Measurements from ENCODE around the gene SH3GL1. TPM values are rescaled to one million over a fixed set of nuclear protein-coding genes. Genes with fewer than 3 reads are reported as not detected.
A peak's percentile ranks its signal among the peaks of the same experiment; 100 is the strongest.

SH3GL1 gene
- total RNA-seq, 2 donors from 2014 or later = 47.3 to 56.9 TPM

- TF ChIP-seq, protein P1, sequence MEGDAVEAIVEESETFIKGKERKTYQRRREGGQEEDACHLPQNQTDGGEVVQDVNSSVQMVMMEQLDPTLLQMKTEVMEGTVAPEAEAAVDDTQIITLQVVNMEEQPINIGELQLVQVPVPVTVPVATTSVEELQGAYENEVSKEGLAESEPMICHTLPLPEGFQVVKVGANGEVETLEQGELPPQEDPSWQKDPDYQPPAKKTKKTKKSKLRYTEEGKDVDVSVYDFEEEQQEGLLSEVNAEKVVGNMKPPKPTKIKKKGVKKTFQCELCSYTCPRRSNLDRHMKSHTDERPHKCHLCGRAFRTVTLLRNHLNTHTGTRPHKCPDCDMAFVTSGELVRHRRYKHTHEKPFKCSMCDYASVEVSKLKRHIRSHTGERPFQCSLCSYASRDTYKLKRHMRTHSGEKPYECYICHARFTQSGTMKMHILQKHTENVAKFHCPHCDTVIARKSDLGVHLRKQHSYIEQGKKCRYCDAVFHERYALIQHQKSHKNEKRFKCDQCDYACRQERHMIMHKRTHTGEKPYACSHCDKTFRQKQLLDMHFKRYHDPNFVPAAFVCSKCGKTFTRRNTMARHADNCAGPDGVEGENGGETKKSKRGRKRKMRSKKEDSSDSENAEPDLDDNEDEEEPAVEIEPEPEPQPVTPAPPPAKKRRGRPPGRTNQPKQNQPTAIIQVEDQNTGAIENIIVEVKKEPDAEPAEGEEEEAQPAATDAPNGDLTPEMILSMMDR (IDR thresholded peaks at IDR 0.05) = no peak
- H3K4me3 ChIP-seq = no peak overlapping the region
- no peaks in the 10 kb centered on the region for H3K27me3 ChIP-seq (replicated peaks; ENCODE audit: insufficient read depth)
- no peaks in the 10 kb centered on the region for H3K36me3 ChIP-seq
- H3K4me1 ChIP-seq (ENCODE audit: control insufficient read depth in 1 of 2, low read depth in 2 of 2) = peaks cover 8 to 9% of the 10 kb centered on the region in 2 donors
- no peak overlapping the region for H3K27ac ChIP-seq
- no peak for ATAC-seq (ENCODE audit: insufficient number of reproducible peaks, low FRiP score, low read depth)
- no peak for DNase-seq (ENCODE audit: low spot score)
- no peaks in the 10 kb centered on the region for H3K9me3 ChIP-seq
These were observed 54.9 kb downstream of the SH3GL1 start for GRCh38 chr19:4345342-4346019.

GRCh38 chr19:4343370-4344307 is 56.7 kb downstream of the SH3GL1 start, which contains the start of gene MPND:
Gene MPND, plus strand, starts transcription at chr19:4343562. Its CDS starts 32 bp downstream, at chr19:4343594.
- peaks cover 8 to 9% of the 10 kb centered on the region in 2 donors for H3K4me1 ChIP-seq (ENCODE audit: control insufficient read depth in 1 of 2, low read depth in 2 of 2)
- DNase-seq (ENCODE audit: low spot score) = peak; percentile 55
- H3K27ac ChIP-seq = peak within 1 kb of the TSS; percentile 85 to 87
- peak; percentile 56 for ATAC-seq (ENCODE audit: insufficient number of reproducible peaks, low FRiP score, low read depth)
- H3K36me3 ChIP-seq = no peaks in the 10 kb centered on the region
- no peaks in the 10 kb centered on the region for H3K27me3 ChIP-seq (replicated peaks; ENCODE audit: insufficient read depth)
- TF ChIP-seq, protein P1 (IDR thresholded peaks at IDR 0.05) = no peak
- H3K4me3 ChIP-seq = peak within 1 kb of the TSS; percentile 75
- no peaks in the 10 kb centered on the region for H3K9me3 ChIP-seq

- Histone ChIP-seq H3K27me3 (replicated peaks; ENCODE audit: insufficient read depth) (no peaks in the 10 kb centered on the region), H3K9me3 (no peaks in the 10 kb centered on the region), H3K27ac (peak overlapping the region; percentile 85 to 87), H3K4me3 (peak overlapping the region; percentile 75), H3K4me1 (ENCODE audit: control insufficient read depth in 1 of 2, low read depth in 2 of 2) (peaks cover 8 to 9% of the 10 kb centered on the region in 2 donors), H3K36me3 (no peaks in the 10 kb centered on the region)
- ATAC-seq (ENCODE audit: insufficient number of reproducible peaks, low FRiP score, low read depth) (peak; percentile 100), DNase-seq (ENCODE audit: low spot score) (peak; percentile 96)
- TF ChIP-seq, protein P1 (IDR thresholded peaks at IDR 0.05) = no peak
These were observed 57.6 kb downstream of the SH3GL1 start for GRCh38 chr19:4342615-4343369.

DNA sequence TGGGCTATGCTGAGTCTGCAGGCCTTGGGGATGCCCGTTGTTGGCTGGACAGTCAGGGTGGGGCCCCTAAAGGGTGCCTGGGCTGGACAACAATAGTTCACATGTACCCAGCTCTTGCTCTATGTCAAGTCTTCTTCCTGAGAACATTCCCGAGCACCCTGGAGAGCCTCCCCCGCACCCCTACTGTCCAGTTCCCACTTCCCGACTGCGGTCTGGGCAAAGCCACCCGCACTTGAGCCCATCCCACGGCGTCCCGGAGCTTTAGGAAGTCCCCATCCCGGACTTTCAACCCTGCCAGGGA is 58.1 kb downstream of the SH3GL1 start:
- Histone ChIP-seq H3K4me1 (ENCODE audit: control insufficient read depth in 1 of 2, low read depth in 2 of 2) (peaks cover 8 to 9% of the 10 kb centered on the region in 2 donors), H3K27me3 (replicated peaks; ENCODE audit: insufficient read depth) (no peaks in the 10 kb centered on the region), H3K4me3 (peak overlapping the region; percentile 75), H3K27ac (peak overlapping the region; percentile 77 to 87), H3K36me3 (no peaks in the 10 kb centered on the region), H3K9me3 (no peaks in the 10 kb centered on the region)
- DNase-seq (ENCODE audit: low spot score) = no peak
- TF ChIP-seq, protein P1 (IDR thresholded peaks at IDR 0.05) = no peak
- no peak for ATAC-seq (ENCODE audit: insufficient number of reproducible peaks, low FRiP score, low read depth)
